CD4-positive, alpha-beta T cell (primary cell): ENCODE measurements around the gene TESK1. TPM values are rescaled to one million over a fixed set of nuclear protein-coding genes. Genes with fewer than 3 reads are reported as not detected.

Source experiments
- ATAC-seq: fragments of 200-7000 bp; cut with Tn5 transposase; one replicate; pipeline ENCODE4 v1.10.0; 2022; ENCODE audit warnings: mild to moderate bottlenecking; ENCODE audit not compliant: poor library complexity
- CTCF ChIA-PET: fragments of 350-600 bp; sonication (Branson Sonifier 250); formaldehyde crosslinking; loops from one replicate; lab custom pipeline; 2021; ENCODE audit warnings: antibody characterized with exemption, inconsistent platforms; lab: Charles Lee
- POLR2A ChIA-PET: fragments of 350-600 bp; sonication (Branson Sonifier 250); formaldehyde crosslinking; loops from one replicate; lab custom pipeline; 2021; ENCODE audit warnings: antibody characterized with exemption, inconsistent platforms; lab: Charles Lee
- DNase-seq, 14 experiments: peaks; one replicate each; pipeline ENCODE4 v3.0.0-alpha.2; 2013 to 2020; ENCODE audit warnings: mixed read lengths in 2 of 14
- H3K27ac ChIP-seq, 2 donors: one replicate each; pipeline versions ENCODE4 v1.5.1 to v1.7.0; 2013; ENCODE audit warnings: low read length in 2 of 2, low read depth in 1 of 2, mild to moderate bottlenecking in 1 of 2
- H3K27me3 ChIP-seq, 2 experiments: 1 replicate in 1 of 2; 2 replicates in 1 of 2; pipeline versions ENCODE4 v1.6.1 to v1.7.0; 2013; ENCODE audit warnings: low read length in 2 of 2, control low read depth in 1 of 2, mild to moderate bottlenecking in 1 of 2, moderate library complexity in 1 of 2; ENCODE audit not compliant: insufficient read depth in 2 of 2, control insufficient read depth in 1 of 2
- H3K36me3 ChIP-seq: one replicate; pipeline ENCODE4 v1.6.1; 2013; ENCODE audit warnings: low read length, control low read depth; ENCODE audit not compliant: insufficient read depth
- H3K4me1 ChIP-seq: one replicate; pipeline ENCODE4 v1.6.1; 2013; ENCODE audit warnings: low read length, control low read depth; ENCODE audit not compliant: insufficient read depth
- H3K4me3 ChIP-seq: one replicate; pipeline ENCODE4 v1.5.1; 2013; ENCODE audit warnings: mild to moderate bottlenecking, low read length, moderate library complexity
- H3K9me3 ChIP-seq, 2 experiments: 1 replicate in 1 of 2; 2 replicates in 1 of 2; pipeline versions ENCODE4 v1.6.1 to v1.7.0; 2013; ENCODE audit warnings: low read length in 2 of 2, mild to moderate bottlenecking in 2 of 2, control low read depth in 1 of 2, moderate library complexity in 1 of 2; ENCODE audit not compliant: control insufficient read depth in 1 of 2, insufficient read depth in 1 of 2
- H3K27ac Mint-ChIP-seq: one replicate; pipeline ENCODE4 v1.8.0; 2020; ENCODE audit warnings: mixed read lengths
- H3K27me3 Mint-ChIP-seq: one replicate; pipeline ENCODE4 v1.8.0; 2021; ENCODE audit warnings: mixed read lengths
- H3K36me3 Mint-ChIP-seq: one replicate; pipeline ENCODE4 v1.8.0; 2021; ENCODE audit warnings: low read depth, mixed read lengths
- H3K4me1 Mint-ChIP-seq: one replicate; pipeline ENCODE4 v1.8.0; 2021; ENCODE audit warnings: low read depth, mixed read lengths
- H3K4me3 Mint-ChIP-seq: one replicate; pipeline ENCODE4 v1.8.0; 2020; ENCODE audit warnings: mild to moderate bottlenecking, mixed read lengths
- H3K9me3 Mint-ChIP-seq: one replicate; pipeline ENCODE4 v1.8.0; 2020; ENCODE audit warnings: mixed read lengths
- intact Hi-C, 2 experiments: fragments of 100-400 bp; cut with DNase I in 1 of 2; cut with micrococcal nuclease in 1 of 2; formaldehyde crosslinking; loops; one replicate each; pipeline versions ENCODE4 v1.15.1 to v1.9.0; 2023 to 2025; cut with DNase I, micrococcal nuclease
- total RNA-seq, 174 experiments: library from RNA in 2 of 174; stranded (reverse) in 2 of 174; gene quantifications; one replicate each; pipeline ENCODE4 v1.2.3 and lab custom pipeline; 2021 to 2026
- TF ChIP-seq, protein P1 (sequence below): fragments of 200-600 bp; IDR thresholded peaks from one replicate; pipeline ENCODE4 v1.8.0; 2022; ENCODE audit warnings: antibody characterized with exemption, mild to moderate bottlenecking

TESK1 gene
- total RNA-seq, 2 experiments from 2014 or later: 18.5 to 18.6 TPM

DNA sequence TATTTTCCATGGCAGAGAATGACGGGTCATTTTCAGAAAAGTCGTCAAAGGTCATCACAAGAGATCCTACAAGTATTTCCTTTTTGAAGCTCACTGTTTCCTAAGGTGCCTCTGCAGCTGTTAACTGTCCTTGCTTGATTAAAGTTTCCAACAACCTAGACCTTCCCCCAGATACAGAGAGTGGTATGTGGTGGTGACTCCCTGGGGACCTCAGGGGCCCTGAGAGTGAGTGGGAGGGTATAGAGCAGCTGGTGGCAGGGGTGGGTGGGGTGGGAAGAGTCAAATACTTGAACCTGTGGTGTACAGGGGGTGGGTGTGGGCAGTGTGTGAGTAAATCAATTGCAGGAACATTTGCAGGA is 14.7 kb downstream of the TESK1 start:
- Mint-ChIP-seq H3K27ac (peak overlapping the region; percentile 66), H3K36me3 (no peaks in the 10 kb centered on the region), H3K27me3 (no peaks in the 10 kb centered on the region), H3K4me1 (peaks cover 43% of the 10 kb centered on the region), H3K4me3 (no peak overlapping the region), H3K9me3 (no peaks in the 10 kb centered on the region)
- DNase-seq (no peak), ATAC-seq (no peak)
- POLR2A ChIA-PET: interaction anchor here (0.8 to 2.1 kb wide), 6 partner anchors 21 to 326 kb away, joined by 3 to 12 read pairs (median 7); partner anchors contain the start of genes CCDC107, RMRP and SIT1
- CTCF ChIA-PET: interaction anchor here (0.5 to 1.5 kb wide), 3 partner anchors 9 to 861 kb away, joined by 3 to 5 read pairs (median 3); no protein-coding TSS in a partner anchor
- peak overlapping the region in 1 of 2 donors; percentile 20 for H3K27ac ChIP-seq
- no peaks in the 10 kb centered on the region for H3K9me3 ChIP-seq
- no peaks in the 10 kb centered on the region for H3K36me3 ChIP-seq
- H3K4me1 ChIP-seq: peaks cover 40% of the 10 kb centered on the region
- no peaks in the 10 kb centered on the region for H3K27me3 ChIP-seq
- H3K4me3 ChIP-seq: no peak overlapping the region
- TF ChIP-seq, protein P1, sequence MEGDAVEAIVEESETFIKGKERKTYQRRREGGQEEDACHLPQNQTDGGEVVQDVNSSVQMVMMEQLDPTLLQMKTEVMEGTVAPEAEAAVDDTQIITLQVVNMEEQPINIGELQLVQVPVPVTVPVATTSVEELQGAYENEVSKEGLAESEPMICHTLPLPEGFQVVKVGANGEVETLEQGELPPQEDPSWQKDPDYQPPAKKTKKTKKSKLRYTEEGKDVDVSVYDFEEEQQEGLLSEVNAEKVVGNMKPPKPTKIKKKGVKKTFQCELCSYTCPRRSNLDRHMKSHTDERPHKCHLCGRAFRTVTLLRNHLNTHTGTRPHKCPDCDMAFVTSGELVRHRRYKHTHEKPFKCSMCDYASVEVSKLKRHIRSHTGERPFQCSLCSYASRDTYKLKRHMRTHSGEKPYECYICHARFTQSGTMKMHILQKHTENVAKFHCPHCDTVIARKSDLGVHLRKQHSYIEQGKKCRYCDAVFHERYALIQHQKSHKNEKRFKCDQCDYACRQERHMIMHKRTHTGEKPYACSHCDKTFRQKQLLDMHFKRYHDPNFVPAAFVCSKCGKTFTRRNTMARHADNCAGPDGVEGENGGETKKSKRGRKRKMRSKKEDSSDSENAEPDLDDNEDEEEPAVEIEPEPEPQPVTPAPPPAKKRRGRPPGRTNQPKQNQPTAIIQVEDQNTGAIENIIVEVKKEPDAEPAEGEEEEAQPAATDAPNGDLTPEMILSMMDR: no peak
- intact Hi-C loops: loop anchor here (5.0 kb wide), 1 partner anchor 38 kb away; the partner anchor contains the start of genes CCDC107 (in 2 of the 2) and RMRP (in 2 of the 2)

DNA sequence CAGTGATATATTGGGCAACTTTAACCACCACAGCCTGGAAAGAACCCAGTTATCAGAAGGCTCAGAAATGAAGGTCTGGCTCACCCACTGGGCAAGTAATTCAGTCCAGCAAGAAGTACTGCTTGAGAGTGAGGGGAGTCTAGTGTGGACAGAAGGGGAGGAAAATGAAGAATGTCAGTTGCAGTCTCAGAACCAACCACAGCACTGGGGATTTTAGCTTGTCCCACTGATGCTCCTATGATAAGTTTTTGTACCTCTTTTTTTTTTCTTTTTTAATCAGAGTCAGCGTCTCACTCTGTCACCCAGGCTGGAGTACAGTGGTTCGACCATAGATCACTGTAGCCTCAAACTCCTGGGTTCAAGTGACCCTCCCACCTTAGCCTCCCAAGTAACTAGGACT is 22.5 kb downstream of the TESK1 start:
- ChIA-PET POLR2A (no interaction called here), CTCF (no interaction called here)
- Histone ChIP-seq H3K27me3 (no peaks in the 10 kb centered on the region), H3K9me3 (no peaks in the 10 kb centered on the region), H3K4me3 (no peak overlapping the region), H3K36me3 (no peaks in the 10 kb centered on the region), H3K27ac (no peak overlapping the region), H3K4me1 (no peaks in the 10 kb centered on the region)
- ATAC-seq: no peak
- no peaks in the 10 kb centered on the region for H3K36me3 Mint-ChIP-seq
- intact Hi-C loops: no loop called here
- no peak overlapping the region for H3K4me3 Mint-ChIP-seq
- no peaks in the 10 kb centered on the region for H3K27me3 Mint-ChIP-seq
- H3K9me3 Mint-ChIP-seq: no peaks in the 10 kb centered on the region
- TF ChIP-seq, protein P1: no peak
- H3K27ac Mint-ChIP-seq: no peak overlapping the region
- no peak for DNase-seq
- no peaks in the 10 kb centered on the region for H3K4me1 Mint-ChIP-seq

DNA sequence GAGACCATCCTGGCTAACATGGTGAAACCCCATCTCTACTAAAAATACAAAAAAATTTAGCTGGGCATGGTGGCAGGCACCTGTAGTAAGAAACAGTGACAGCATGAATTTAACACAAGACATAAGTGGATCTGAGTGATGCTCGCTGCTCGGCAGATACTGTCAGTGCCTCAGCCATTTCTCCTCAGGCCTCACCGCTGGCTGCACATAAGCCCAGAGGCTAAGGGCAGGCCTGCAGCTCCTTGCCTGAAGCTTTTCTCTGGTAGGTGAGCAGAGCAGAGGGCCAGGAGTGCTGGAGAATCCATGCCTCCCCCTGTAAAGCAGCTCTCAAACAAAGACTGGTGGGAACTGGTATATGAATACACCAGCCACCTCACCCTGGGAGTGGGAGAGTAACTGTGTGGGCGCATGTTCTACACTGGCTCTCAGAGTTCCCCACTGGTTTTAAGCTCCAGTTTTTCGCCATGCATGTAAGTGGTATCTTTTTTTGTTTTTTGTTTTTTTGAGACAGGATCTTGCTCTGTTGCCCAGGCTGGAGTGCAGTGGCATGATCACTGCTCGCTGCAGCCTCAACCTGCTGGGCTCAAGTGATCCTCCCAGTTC is 23.4 kb downstream of the TESK1 start:
- no peak overlapping the region for H3K4me3 ChIP-seq
- POLR2A ChIA-PET: interaction anchor here (1.0 to 1.5 kb wide), 2 partner anchors 12 to 18 kb away, joined by 3 to 4 read pairs; no protein-coding TSS in a partner anchor
- TF ChIP-seq, protein P1: no peak
- no peak overlapping the region for H3K4me3 Mint-ChIP-seq
- intact Hi-C loops: no loop called here
- H3K9me3 Mint-ChIP-seq: no peaks in the 10 kb centered on the region
- CTCF ChIA-PET: interaction anchor here (0.9 kb wide), 1 partner anchor 17 kb away, joined by 3 read pairs; no protein-coding TSS in a partner anchor
- H3K27me3 ChIP-seq: no peaks in the 10 kb centered on the region
- no peak for DNase-seq
- H3K27ac Mint-ChIP-seq: no peak overlapping the region
- no peaks in the 10 kb centered on the region for H3K36me3 Mint-ChIP-seq
- ATAC-seq: no peak
- no peaks in the 10 kb centered on the region for H3K27me3 Mint-ChIP-seq
- H3K4me1 Mint-ChIP-seq: no peaks in the 10 kb centered on the region
- H3K27ac ChIP-seq: no peak overlapping the region
- no peaks in the 10 kb centered on the region for H3K4me1 ChIP-seq
- no peaks in the 10 kb centered on the region for H3K9me3 ChIP-seq
- H3K36me3 ChIP-seq: no peaks in the 10 kb centered on the region
